Neural progenitor cell (in vitro differentiated cells): Measurements from ENCODE around the gene FLVCR2. TPM values are rescaled to one million over a fixed set of nuclear protein-coding genes. Genes with fewer than 3 reads are reported as not detected.

Experiments
- DNase-seq: peaks from one replicate; pipeline ENCODE4 v3.0.0-alpha.2; 2016; ENCODE audit warnings: low spot score
- H2AFZ ChIP-seq: fragments of 200-600 bp; sonication (generic); replicated peaks from 2 replicates; pipeline ENCODE4 v1.6.1; 2016; ENCODE audit warnings: antibody characterized with exemption
- H3F3A ChIP-seq: fragments of 200-600 bp; sonication (generic); 2 replicates; pipeline ENCODE4 v1.6.1; 2016; ENCODE audit warnings: antibody characterized with exemption, low read depth
- H3K27ac ChIP-seq: fragments of 200-600 bp; sonication (generic); 2 replicates; pipeline ENCODE4 v1.5.1; 2016; ENCODE audit warnings: mild to moderate bottlenecking
- H3K27me3 ChIP-seq: fragments of 200-600 bp; sonication (generic); 2 replicates; pipeline ENCODE4 v1.6.1; 2016; ENCODE audit warnings: mild to moderate bottlenecking, moderate library complexity
- H3K36me3 ChIP-seq: fragments of 200-600 bp; sonication (generic); 2 replicates; pipeline ENCODE4 v1.5.1; 2016
- H3K4me1 ChIP-seq: fragments of 200-600 bp; sonication (generic); 2 replicates; pipeline ENCODE4 v1.6.1; 2016; ENCODE audit warnings: mixed run types
- H3K4me2 ChIP-seq: fragments of 200-600 bp; sonication (generic); 2 replicates; pipeline ENCODE4 v1.6.1; 2016
- H3K4me3 ChIP-seq: fragments of 200-600 bp; sonication (generic); 2 replicates; pipeline ENCODE4 v1.5.1; 2016
- H3K79me2 ChIP-seq: fragments of 200-600 bp; sonication (generic); 2 replicates; pipeline ENCODE4 v1.6.1; 2016; ENCODE audit warnings: low read depth
- H3K9ac ChIP-seq: fragments of 200-600 bp; sonication (generic); 2 replicates; pipeline ENCODE4 v1.6.1; 2016
- H3K9me3 ChIP-seq: fragments of 200-600 bp; sonication (generic); 2 replicates; pipeline ENCODE4 v1.5.1; 2016; ENCODE audit warnings: low read depth
- H4K20me1 ChIP-seq: fragments of 200-600 bp; sonication (generic); 2 replicates; pipeline ENCODE4 v1.6.1; 2016; ENCODE audit warnings: low read depth
- H3K27ac Mint-ChIP-seq: 3 replicates; pipeline ENCODE4 v1.8.0; 2021; ENCODE audit warnings: mixed read lengths
- H3K27me3 Mint-ChIP-seq: 2 replicates; pipeline ENCODE4 v1.8.0; 2022; ENCODE audit warnings: low read depth, mild to moderate bottlenecking, inconsistent platforms, moderate library complexity, mixed read lengths; ENCODE audit not compliant: insufficient read depth
- H3K36me3 Mint-ChIP-seq: 3 replicates; pipeline ENCODE4 v1.8.0; 2021; ENCODE audit warnings: mixed read lengths
- H3K4me1 Mint-ChIP-seq: 3 replicates; pipeline ENCODE4 v1.8.0; 2021; ENCODE audit warnings: mixed read lengths
- H3K4me3 Mint-ChIP-seq: 3 replicates; pipeline ENCODE4 v1.8.0; 2021; ENCODE audit warnings: mild to moderate bottlenecking, moderate library complexity, mixed read lengths
- H3K9me3 Mint-ChIP-seq: 3 replicates; pipeline ENCODE4 v1.8.0; 2020; ENCODE audit warnings: mixed read lengths
- EZH2 ChIP-seq: fragments of 200-600 bp; sonication (generic); IDR thresholded peaks from 2 replicates; pipeline ENCODE4 v1.6.1; 2017; ENCODE audit warnings: antibody characterized with exemption, mild to moderate bottlenecking, moderate library complexity
- EZH2phosphoT487 ChIP-seq: fragments of 200-600 bp; sonication (generic); IDR thresholded peaks from 2 replicates; pipeline ENCODE4 v1.6.1; 2017; ENCODE audit warnings: antibody characterized with exemption
- total RNA-seq: library from RNA; depleted of rRNA; stranded (reverse); fragments of >200 nt; gene quantifications from 2 replicates; pipeline ENCODE4 v1.2.3, GENCODE V29; 2015; ENCODE audit warnings: low replicate concordance
- TF ChIP-seq, protein P1 (sequence below): fragments of 200-600 bp; sonication (generic); IDR thresholded peaks from 2 replicates; pipeline ENCODE4 v1.5.1; 2017; ENCODE audit warnings: antibody characterized with exemption, mild to moderate bottlenecking

FLVCR2 gene
- total RNA-seq, 1 donor from 2014 or later: 1.7 TPM

DNA sequence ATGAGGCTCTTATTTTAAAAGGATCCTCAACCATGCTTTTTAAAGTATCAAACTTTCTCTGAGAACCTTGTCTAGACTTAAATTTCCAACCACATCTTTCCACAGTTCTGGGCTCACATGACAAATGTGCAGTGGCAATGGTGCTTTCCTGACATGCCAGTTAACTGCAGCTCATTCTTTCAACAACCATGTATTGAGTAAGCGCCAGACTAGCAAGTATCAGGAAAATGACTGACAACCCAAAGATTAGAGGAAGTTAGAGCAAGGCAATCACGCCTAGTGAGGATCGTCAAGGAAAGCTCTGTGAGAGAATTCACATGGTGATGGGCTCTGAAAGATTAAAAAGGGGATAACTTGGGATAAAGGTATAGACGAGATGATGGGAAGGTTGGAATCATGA, 35.8 kb downstream of the FLVCR2 start:
- Histone ChIP-seq H2AFZ (no peak overlapping the region), H3K79me2 (no peaks in the 10 kb centered on the region), H3K4me3 (no peak overlapping the region), H3K27me3 (no peaks in the 10 kb centered on the region), H3F3A (no peaks in the 10 kb centered on the region), H3K9ac (no peak overlapping the region), H3K4me2 (no peak overlapping the region), H3K36me3 (no peaks in the 10 kb centered on the region), H3K4me1 (peaks cover 5% of the 10 kb centered on the region), H4K20me1 (no peaks in the 10 kb centered on the region), H3K9me3 (no peaks in the 10 kb centered on the region), H3K27ac (no peak overlapping the region)
- Mint-ChIP-seq H3K9me3 (peaks cover 9% of the 10 kb centered on the region), H3K27ac (no peak overlapping the region), H3K27me3 (no peaks in the 10 kb centered on the region), H3K36me3 (peaks cover 2% of the 10 kb centered on the region), H3K4me3 (no peak overlapping the region), H3K4me1 (peaks cover 18% of the 10 kb centered on the region)
- DNase-seq: no peak
- TF ChIP-seq EZH2: no peak
- no peak for TF ChIP-seq EZH2phosphoT487

DNA sequence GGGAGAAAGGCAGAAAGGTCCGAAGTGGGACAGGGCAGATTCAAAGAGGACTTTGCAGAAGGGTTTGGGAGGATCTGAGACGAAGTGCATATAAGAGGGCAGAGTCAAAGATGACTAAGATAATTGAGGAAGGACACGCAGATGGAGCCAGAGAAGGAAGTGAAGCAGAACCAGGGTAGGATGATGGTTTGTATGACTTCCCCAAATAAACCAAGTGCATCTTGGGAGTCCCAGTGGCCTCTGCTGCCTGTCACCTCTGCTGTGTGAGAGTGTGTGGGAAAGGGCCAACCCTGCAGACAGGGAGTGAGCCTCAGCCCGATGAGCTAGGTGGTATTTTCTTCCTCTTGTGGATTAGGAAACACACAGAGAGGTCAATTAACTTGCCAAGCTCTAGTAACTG, 36.8 kb downstream of the FLVCR2 start:
- no peaks in the 10 kb centered on the region for H3F3A ChIP-seq
- no peak overlapping the region for H2AFZ ChIP-seq
- no peak overlapping the region for H3K4me2 ChIP-seq
- no peak overlapping the region for H3K27ac Mint-ChIP-seq
- H3K27me3 ChIP-seq: no peaks in the 10 kb centered on the region
- H3K9ac ChIP-seq: no peak overlapping the region
- no peak overlapping the region for H3K4me3 ChIP-seq
- H3K79me2 ChIP-seq: no peaks in the 10 kb centered on the region
- H3K27ac ChIP-seq: no peak overlapping the region
- H3K4me3 Mint-ChIP-seq: no peak overlapping the region
- H4K20me1 ChIP-seq: no peaks in the 10 kb centered on the region
- peaks cover 2% of the 10 kb centered on the region for H3K36me3 Mint-ChIP-seq
- peaks cover 11% of the 10 kb centered on the region for H3K4me1 Mint-ChIP-seq
- no peaks in the 10 kb centered on the region for H3K36me3 ChIP-seq
- no peak for DNase-seq
- H3K9me3 ChIP-seq: no peaks in the 10 kb centered on the region
- no peaks in the 10 kb centered on the region for H3K27me3 Mint-ChIP-seq
- no peak for TF ChIP-seq EZH2phosphoT487
- TF ChIP-seq EZH2: no peak
- peaks cover 8% of the 10 kb centered on the region for H3K4me1 ChIP-seq
- H3K9me3 Mint-ChIP-seq: peaks cover 9% of the 10 kb centered on the region

DNA sequence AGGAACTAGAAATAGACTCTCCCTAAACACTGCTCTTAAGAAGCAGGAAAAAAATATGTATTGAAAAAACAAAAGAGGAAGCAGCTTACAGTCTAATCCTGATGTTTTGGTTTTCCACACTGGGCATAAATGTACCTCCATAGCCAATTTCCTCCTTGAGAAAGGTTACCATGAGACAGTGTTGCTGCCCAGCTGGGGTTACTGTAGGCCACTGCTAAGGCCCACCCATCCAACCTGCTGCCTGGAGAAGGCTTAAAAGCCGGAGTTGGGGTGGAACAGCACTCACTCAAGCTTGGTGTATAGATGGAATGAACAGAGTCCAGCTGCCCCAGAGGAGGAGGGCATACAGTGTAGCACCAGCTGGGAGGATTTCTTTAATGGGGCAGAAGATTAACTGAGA, 41.1 kb downstream of the FLVCR2 start:
- Histone ChIP-seq H3K9ac (no peak overlapping the region), H3K4me1 (peaks cover 4% of the 10 kb centered on the region), H3K79me2 (no peaks in the 10 kb centered on the region), H3F3A (no peaks in the 10 kb centered on the region), H3K9me3 (no peaks in the 10 kb centered on the region), H3K27me3 (no peaks in the 10 kb centered on the region), H2AFZ (no peak overlapping the region), H3K4me3 (no peak overlapping the region), H4K20me1 (no peaks in the 10 kb centered on the region), H3K36me3 (no peaks in the 10 kb centered on the region), H3K4me2 (no peak overlapping the region), H3K27ac (no peak overlapping the region)
- H3K27me3 Mint-ChIP-seq: no peaks in the 10 kb centered on the region
- no peak overlapping the region for H3K27ac Mint-ChIP-seq
- H3K9me3 Mint-ChIP-seq: peaks cover under 1% of the 10 kb centered on the region
- H3K36me3 Mint-ChIP-seq: no peaks in the 10 kb centered on the region
- DNase-seq: no peak
- H3K4me3 Mint-ChIP-seq: no peak overlapping the region
- H3K4me1 Mint-ChIP-seq: peaks cover 2% of the 10 kb centered on the region
- TF ChIP-seq, protein P1, sequence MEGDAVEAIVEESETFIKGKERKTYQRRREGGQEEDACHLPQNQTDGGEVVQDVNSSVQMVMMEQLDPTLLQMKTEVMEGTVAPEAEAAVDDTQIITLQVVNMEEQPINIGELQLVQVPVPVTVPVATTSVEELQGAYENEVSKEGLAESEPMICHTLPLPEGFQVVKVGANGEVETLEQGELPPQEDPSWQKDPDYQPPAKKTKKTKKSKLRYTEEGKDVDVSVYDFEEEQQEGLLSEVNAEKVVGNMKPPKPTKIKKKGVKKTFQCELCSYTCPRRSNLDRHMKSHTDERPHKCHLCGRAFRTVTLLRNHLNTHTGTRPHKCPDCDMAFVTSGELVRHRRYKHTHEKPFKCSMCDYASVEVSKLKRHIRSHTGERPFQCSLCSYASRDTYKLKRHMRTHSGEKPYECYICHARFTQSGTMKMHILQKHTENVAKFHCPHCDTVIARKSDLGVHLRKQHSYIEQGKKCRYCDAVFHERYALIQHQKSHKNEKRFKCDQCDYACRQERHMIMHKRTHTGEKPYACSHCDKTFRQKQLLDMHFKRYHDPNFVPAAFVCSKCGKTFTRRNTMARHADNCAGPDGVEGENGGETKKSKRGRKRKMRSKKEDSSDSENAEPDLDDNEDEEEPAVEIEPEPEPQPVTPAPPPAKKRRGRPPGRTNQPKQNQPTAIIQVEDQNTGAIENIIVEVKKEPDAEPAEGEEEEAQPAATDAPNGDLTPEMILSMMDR: no peak
- TF ChIP-seq EZH2phosphoT487 (no peak), EZH2 (no peak)

DNA sequence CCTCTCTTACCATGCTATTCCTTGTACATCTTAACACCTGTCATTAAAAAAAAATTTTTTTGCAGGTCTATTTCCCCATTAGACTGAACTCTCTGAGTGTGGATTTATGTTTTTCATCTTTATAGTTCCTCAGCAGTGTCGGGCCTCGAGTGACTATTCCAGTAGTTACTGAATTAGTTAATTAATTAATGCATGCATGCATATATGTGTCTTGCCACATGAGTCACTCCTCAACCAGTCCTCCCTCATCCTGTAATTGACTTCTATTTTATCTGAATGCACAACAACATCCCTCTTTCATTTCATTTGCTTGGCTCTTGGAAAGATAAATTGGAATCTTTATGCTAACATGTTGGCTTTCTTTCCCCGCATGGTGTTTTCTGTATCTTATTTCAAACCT, 46.6 kb downstream of the FLVCR2 start:
- H3K9ac ChIP-seq: no peak overlapping the region
- no peak for TF ChIP-seq EZH2phosphoT487
- TF ChIP-seq, protein P1: no peak
- TF ChIP-seq EZH2: no peak
- Mint-ChIP-seq H3K36me3 (no peaks in the 10 kb centered on the region), H3K4me1 (no peaks in the 10 kb centered on the region), H3K27ac (no peak overlapping the region), H3K4me3 (no peak overlapping the region), H3K27me3 (peaks cover 2% of the 10 kb centered on the region), H3K9me3 (no peaks in the 10 kb centered on the region)
- no peak overlapping the region for H2AFZ ChIP-seq
- peaks cover 2% of the 10 kb centered on the region for H3K4me1 ChIP-seq
- H4K20me1 ChIP-seq: no peaks in the 10 kb centered on the region
- no peaks in the 10 kb centered on the region for H3F3A ChIP-seq
- no peaks in the 10 kb centered on the region for H3K27me3 ChIP-seq
- H3K9me3 ChIP-seq: no peaks in the 10 kb centered on the region
- no peak overlapping the region for H3K4me3 ChIP-seq
- H3K79me2 ChIP-seq: no peaks in the 10 kb centered on the region
- no peak for DNase-seq
- no peaks in the 10 kb centered on the region for H3K36me3 ChIP-seq
- no peak overlapping the region for H3K27ac ChIP-seq
- H3K4me2 ChIP-seq: no peak overlapping the region
